T-helper 1 cell treated with Interleukin-12 subunit alpha and Interleukin-12 subunit beta and Interleukin-4 antibody, amounts not matched to agents 30 ng/mL and 1 ng/mL, for 36 hours (primary cell): Measurements from ENCODE around the gene EIF1. TPM values are rescaled to one million over a fixed set of nuclear protein-coding genes. Genes with fewer than 3 reads are reported as not detected.
"Not testable (repeated sequence)": the region's sequence is repeated elsewhere in the genome, so short reads cannot be mapped to it uniquely, and the experiment has no call there.

ENCODE experiments used
- intact Hi-C: fragments of 100-400 bp; cut with micrococcal nuclease; formaldehyde crosslinking; loops from one replicate; pipeline ENCODE4 v1.15.1; 2024
- total RNA-seq: library from RNA; stranded (reverse); gene quantifications from 2 replicates; pipeline ENCODE4 v1.2.3, GENCODE V29; 2022

EIF1 gene
- total RNA-seq: 833 and 842 TPM in 2 replicates

- intact Hi-C loops: loop anchor here (1.0 to 5.0 kb wide), 6 partner anchors 10 to 1367 kb away; partner anchors contain the start of genes ACLY, KLHL11 and STAT3
Observed at GRCh38 chr17:41688641-41689496, at the start of gene EIF1. TSS of gene EIF1 (plus strand) at chr17:41688885. CDS start at chr17:41689039, 154 bp downstream.

GRCh38 chr17:41638941-41639340, 49.7 kb upstream of the EIF1 start:
- intact Hi-C loops: no loop called here

- intact Hi-C loops: no loop called here
Observed at GRCh38 chr17:41639492-41640473, 48.9 kb upstream of the EIF1 start.

GRCh38 chr17:41640596-41640995, 48.1 kb upstream of the EIF1 start:
- intact Hi-C loops: not testable (repeated sequence)

- intact Hi-C loops: no loop called here
Observed at GRCh38 chr17:41642252-41643156, 46.2 kb upstream of the EIF1 start.

GRCh38 chr17:41647038-41647813, 41.5 kb upstream of the EIF1 start:
- intact Hi-C loops: loop anchor here (5.0 kb wide), 2 partner anchors 55 to 150 kb away; no protein-coding TSS in a partner anchor

GRCh38 chr17:41647940-41648410, 40.7 kb upstream of the EIF1 start:
- intact Hi-C loops: loop anchor here (1.0 to 5.0 kb wide), 10 partner anchors 14 to 845 kb away; no protein-coding TSS in a partner anchor

GRCh38 chr17:41648411-41649195, 40.1 kb upstream of the EIF1 start:
- intact Hi-C loops: loop anchor here (1.0 to 5.0 kb wide), 10 partner anchors 14 to 845 kb away; no protein-coding TSS in a partner anchor

- intact Hi-C loops: loop anchor here (5.0 kb wide), 2 partner anchors 58 to 153 kb away; no protein-coding TSS in a partner anchor
Observed at GRCh38 chr17:41649923-41650519, 38.7 kb upstream of the EIF1 start.

GRCh38 chr17:41650794-41651624, 37.7 kb upstream of the EIF1 start:
- intact Hi-C loops: no loop called here

GRCh38 chr17:41651625-41652460, 36.8 kb upstream of the EIF1 start:
- intact Hi-C loops: no loop called here

- intact Hi-C loops: no loop called here
Observed at GRCh38 chr17:41652461-41652970, 36.2 kb upstream of the EIF1 start.

GRCh38 chr17:41653421-41653820, 35.3 kb upstream of the EIF1 start:
- intact Hi-C loops: no loop called here

GRCh38 chr17:41653892-41654677, 34.6 kb upstream of the EIF1 start:
- intact Hi-C loops: no loop called here
